HUES48 (cell line): Measurements from ENCODE around the gene PRKAR2B.
"Not testable (repeated sequence)": the region's sequence is repeated elsewhere in the genome, so short reads cannot be mapped to it uniquely, and the experiment has no call there.

Experiments used
- H3K27ac ChIP-seq: one replicate; pipeline ENCODE4 v1.7.0; 2013; ENCODE audit warnings: low read depth, low read length, inconsistent platforms
- H3K27me3 ChIP-seq: 2 replicates; pipeline ENCODE4 v1.6.1; 2013; ENCODE audit warnings: mild to moderate bottlenecking, low read length; ENCODE audit not compliant: control insufficient read depth, insufficient read depth
- H3K36me3 ChIP-seq: 2 replicates; pipeline ENCODE4 v1.6.1; 2013; ENCODE audit warnings: low read length; ENCODE audit not compliant: control insufficient read depth, insufficient read depth
- H3K4me1 ChIP-seq: 2 replicates; pipeline ENCODE4 v1.6.1; 2013; ENCODE audit warnings: mild to moderate bottlenecking, low read length; ENCODE audit not compliant: control insufficient read depth, insufficient read depth
- H3K4me3 ChIP-seq: 2 replicates; pipeline ENCODE4 v1.5.1; 2013; ENCODE audit warnings: mild to moderate bottlenecking, low read depth, low read length
- H3K9ac ChIP-seq: 2 replicates; pipeline ENCODE4 v1.6.1; 2013; ENCODE audit warnings: mild to moderate bottlenecking, low read depth, low read length, moderate library complexity
- H3K9me3 ChIP-seq: 2 replicates; pipeline ENCODE4 v1.6.1; 2013; ENCODE audit warnings: low read length; ENCODE audit not compliant: control insufficient read depth, insufficient read depth

The PRKAR2B gene

DNA sequence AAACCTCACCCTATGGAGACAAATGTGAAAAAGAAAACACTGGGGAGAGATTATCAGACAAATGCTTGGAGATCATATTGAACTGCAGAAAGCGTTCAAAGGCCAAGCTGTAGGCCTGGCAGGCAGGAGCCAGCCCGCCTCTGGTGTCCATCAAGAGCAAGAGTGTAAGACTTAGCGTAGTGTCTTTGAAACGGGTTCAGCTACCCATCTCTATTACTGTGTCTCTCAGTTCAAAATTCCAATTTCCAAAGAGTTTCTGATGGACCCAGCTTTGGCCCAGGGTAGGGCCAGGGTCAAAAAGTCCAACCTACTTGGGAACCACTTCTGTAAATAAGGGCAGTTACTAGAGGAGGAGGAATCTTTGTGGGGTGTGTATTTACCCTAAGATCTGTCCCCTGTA is 78.9 kb downstream of the PRKAR2B start:
- Histone ChIP-seq H3K27ac (no peak overlapping the region), H3K4me1 (peaks cover 12% of the 10 kb centered on the region; the same call in 1 of the 2 replicates), H3K9me3 (no peaks in the 10 kb centered on the region), H3K36me3 (no peaks in the 10 kb centered on the region), H3K9ac (no peak overlapping the region), H3K4me3 (no peak overlapping the region), H3K27me3 (no peaks in the 10 kb centered on the region)

GRCh38 chr7:107125475-107125874 is 81.0 kb downstream of the PRKAR2B start:
- Histone ChIP-seq H3K4me1 (peaks cover 1% of the 10 kb centered on the region), H3K36me3 (no peaks in the 10 kb centered on the region), H3K4me3 (no peak overlapping the region), H3K27me3 (no peaks in the 10 kb centered on the region), H3K27ac (no peak overlapping the region), H3K9ac (no peak overlapping the region), H3K9me3 (no peaks in the 10 kb centered on the region)

- no peaks in the 10 kb centered on the region for H3K36me3 ChIP-seq
- H3K4me1 ChIP-seq: peaks cover 19% of the 10 kb centered on the region
- no peak overlapping the region for H3K9ac ChIP-seq
- H3K27ac ChIP-seq: no peak overlapping the region
- H3K9me3 ChIP-seq: no peaks in the 10 kb centered on the region
- H3K4me3 ChIP-seq: no peak overlapping the region
- H3K27me3 ChIP-seq: no peaks in the 10 kb centered on the region
These were observed 83.7 kb downstream of the PRKAR2B start for GRCh38 chr7:107128217-107128616.

GRCh38 chr7:107128748-107129147 is 84.2 kb downstream of the PRKAR2B start:
- no peak overlapping the region for H3K27ac ChIP-seq

GRCh38 chr7:107130487-107131220 is 86.1 kb downstream of the PRKAR2B start:
- Histone ChIP-seq H3K27ac (peak overlapping the region; percentile 95), H3K4me1 (peaks cover 19% of the 10 kb centered on the region), H3K27me3 (no peaks in the 10 kb centered on the region), H3K36me3 (no peaks in the 10 kb centered on the region), H3K9me3 (no peaks in the 10 kb centered on the region), H3K4me3 (peak overlapping the region; percentile 45; the same call in 1 of the 2 replicates), H3K9ac (no peak overlapping the region; the same call in 1 of the 2 replicates)

More at GRCh38 chr7:107128748-107129147, 84.2 kb downstream of the PRKAR2B start:
- Histone ChIP-seq H3K4me1 (peaks cover 19% of the 10 kb centered on the region), H3K9me3 (no peaks in the 10 kb centered on the region), H3K9ac (no peak overlapping the region), H3K4me3 (no peak overlapping the region), H3K27me3 (no peaks in the 10 kb centered on the region), H3K36me3 (no peaks in the 10 kb centered on the region)

DNA sequence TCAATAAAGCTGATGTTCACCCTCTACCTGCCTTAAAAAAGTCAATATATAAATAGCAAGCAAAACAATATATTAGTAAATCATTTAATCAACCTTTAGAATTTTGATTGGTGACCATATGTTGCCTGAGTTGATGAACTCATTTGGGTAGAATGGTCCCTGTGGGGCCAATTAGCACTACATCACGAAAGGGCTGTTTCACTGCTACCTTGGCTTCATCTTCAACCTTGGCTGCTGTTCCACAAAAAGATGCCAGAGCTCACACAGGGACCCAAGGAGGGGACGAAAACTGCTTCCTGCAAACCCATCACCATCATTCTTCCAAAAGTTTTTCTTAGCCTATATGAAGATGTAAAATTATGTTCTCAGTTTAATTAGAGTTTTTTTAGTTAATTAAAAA is 88.9 kb downstream of the PRKAR2B start:
- Histone ChIP-seq H3K9ac (no peak overlapping the region), H3K4me1 (peaks cover 19% of the 10 kb centered on the region), H3K9me3 (no peaks in the 10 kb centered on the region), H3K4me3 (no peak overlapping the region), H3K27ac (no peak overlapping the region), H3K36me3 (no peaks in the 10 kb centered on the region), H3K27me3 (no peaks in the 10 kb centered on the region)

GRCh38 chr7:107138696-107139420 is 94.4 kb downstream of the PRKAR2B start:
- Histone ChIP-seq H3K27ac (no peak overlapping the region), H3K9me3 (no peaks in the 10 kb centered on the region), H3K36me3 (no peaks in the 10 kb centered on the region), H3K9ac (no peak overlapping the region), H3K4me1 (no peaks in the 10 kb centered on the region), H3K4me3 (no peak overlapping the region), H3K27me3 (no peaks in the 10 kb centered on the region)

GRCh38 chr7:107143875-107144274 is 99.4 kb downstream of the PRKAR2B start:
- H3K9me3 ChIP-seq, H3K4me3 ChIP-seq, H3K36me3 ChIP-seq, H3K9ac ChIP-seq, H3K27me3 ChIP-seq, H3K27ac ChIP-seq: not testable (repeated sequence)
- peaks cover 19% of the 10 kb centered on the region for H3K4me1 ChIP-seq

DNA sequence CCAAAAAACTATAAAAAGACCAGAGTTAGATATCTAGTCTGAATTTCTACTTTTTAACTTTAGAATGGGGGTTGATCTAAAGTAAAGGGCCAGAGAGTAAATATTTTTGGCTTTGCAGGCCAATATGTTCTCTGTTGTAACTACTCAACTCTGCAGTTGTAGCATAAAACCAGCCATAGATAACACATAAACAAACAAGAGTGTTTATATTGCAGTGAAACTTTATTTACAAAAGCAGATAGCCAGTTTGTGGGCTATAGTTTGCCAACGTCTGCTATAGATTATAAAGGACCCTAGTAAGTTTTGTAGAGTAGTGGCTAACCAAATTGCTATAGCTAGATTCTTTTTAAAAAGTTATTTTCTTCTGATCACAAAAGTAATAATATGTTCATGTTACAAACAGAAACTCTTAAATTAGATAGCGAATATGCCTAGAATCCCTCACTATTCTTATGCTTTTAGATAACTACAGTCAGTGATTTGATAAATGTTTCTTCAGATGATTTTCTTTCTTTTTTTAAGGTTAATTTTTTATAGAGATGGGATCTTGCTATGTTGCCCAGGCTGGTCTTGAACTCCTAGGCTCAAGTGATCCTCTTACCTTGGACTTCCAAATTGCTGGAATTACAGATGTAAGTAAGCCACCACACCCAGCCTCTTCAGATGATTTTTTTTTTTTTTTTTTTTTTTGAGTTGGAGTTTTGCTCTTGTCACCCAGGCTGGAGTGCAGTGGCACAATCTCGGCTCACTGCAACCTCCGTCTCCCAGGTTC is 100.7 kb downstream of the PRKAR2B start:
- Histone ChIP-seq H3K27ac (no peak overlapping the region), H3K9me3 (no peaks in the 10 kb centered on the region), H3K36me3 (no peaks in the 10 kb centered on the region), H3K4me1 (peaks cover 21% of the 10 kb centered on the region), H3K9ac (no peak overlapping the region), H3K27me3 (no peaks in the 10 kb centered on the region), H3K4me3 (no peak overlapping the region)

DNA sequence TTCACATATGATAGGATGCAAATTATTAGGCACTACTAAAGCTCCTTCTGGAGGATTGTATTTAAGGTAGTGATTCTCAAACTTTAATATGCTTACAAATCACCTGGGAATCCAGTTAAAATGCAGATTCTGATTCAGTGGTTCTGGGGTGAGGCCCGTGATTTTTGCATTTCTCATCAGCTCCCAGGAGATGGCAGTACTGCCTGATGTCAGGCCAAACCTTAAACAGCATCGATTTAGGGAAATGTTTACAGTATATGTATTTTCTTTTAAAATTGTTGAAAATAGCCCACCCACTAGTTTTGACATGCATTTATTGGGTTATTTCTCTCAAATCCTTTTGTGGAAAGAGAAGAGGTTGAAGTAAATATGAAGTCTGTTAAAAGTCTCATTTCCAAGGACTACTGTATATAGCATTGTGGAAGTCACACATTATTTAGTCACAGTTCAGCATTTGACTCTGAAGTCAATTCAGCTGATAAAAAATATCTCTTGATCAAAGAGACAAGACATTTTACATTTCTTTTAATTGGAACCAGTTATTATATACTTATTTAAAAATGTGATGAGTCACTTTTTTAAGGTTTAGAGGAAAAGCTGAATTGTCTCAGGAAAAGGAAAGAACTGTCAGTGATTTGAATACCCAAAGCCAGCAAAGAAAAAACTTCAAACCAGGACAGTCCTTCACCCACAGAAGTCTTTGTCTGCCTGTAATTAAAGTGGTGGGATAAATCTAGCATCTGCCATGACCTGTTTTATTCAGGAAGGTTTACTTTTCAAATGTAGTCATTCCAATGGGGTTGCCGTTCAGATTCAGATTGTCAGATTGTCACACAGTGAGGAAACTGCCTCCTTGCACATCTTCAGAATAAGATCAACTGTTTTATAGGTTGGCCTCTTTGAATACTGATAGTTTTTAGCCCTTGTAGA is 103.2 kb downstream of the PRKAR2B start:
- H3K36me3 ChIP-seq: no peaks in the 10 kb centered on the region
- H3K4me3 ChIP-seq: no peak overlapping the region
- no peaks in the 10 kb centered on the region for H3K27me3 ChIP-seq
- peaks cover 21% of the 10 kb centered on the region for H3K4me1 ChIP-seq
- H3K27ac ChIP-seq: no peak overlapping the region
- H3K9me3 ChIP-seq: no peaks in the 10 kb centered on the region
- no peak overlapping the region for H3K9ac ChIP-seq
